Prostate gland (tissue), 2 donors: Measurements from ENCODE around the gene CYYR1.

Experiments
- CTCF ChIP-seq, 4 experiments: fragments of 200-600 bp in 2 of 4; fragments of 450-650 bp in 2 of 4; sonication (generic) in 2 of 4; IDR thresholded peaks; 1 replicate in 3 of 4; 2 replicates in 1 of 4; pipeline ENCODE4 v1.5.1; 2016 to 2019; ENCODE audit warnings: antibody characterized with exemption in 4 of 4, mild to moderate bottlenecking in 2 of 4, moderate library complexity in 2 of 4
- POLR2A ChIP-seq: fragments of 450-650 bp; IDR thresholded peaks from one replicate; pipeline ENCODE4 v1.6.1; 2016; ENCODE audit warnings: antibody characterized with exemption, mild to moderate bottlenecking
- POLR2AphosphoS5 ChIP-seq: sonication (generic); formaldehyde crosslinking; IDR thresholded peaks from one replicate; pipeline ENCODE4 v1.6.1; 2017; ENCODE audit warnings: antibody characterized with exemption

GRCh38 chr21:26499495-26499894 is 73.6 kb downstream of the CYYR1 start:
- TF ChIP-seq CTCF (IDR thresholded peaks at IDR 0.05), result no peak
- TF ChIP-seq POLR2A, result no peak
- no peak for TF ChIP-seq POLR2AphosphoS5
